Glutamatergic neuron (in vitro differentiated cells): ENCODE data around the gene DHX34. TPM values are rescaled to one million over a fixed set of nuclear protein-coding genes. Genes with fewer than 3 reads are reported as not detected.
A peak's percentile ranks its signal among the peaks of the same experiment; 100 is the strongest.

Source experiments
- DNase-seq: peaks from one replicate; pipeline ENCODE4 v3.0.0; 2022
- H3K27ac Mint-ChIP-seq: one replicate; pipeline ENCODE4 v1.8.0; 2020; ENCODE audit warnings: mild to moderate bottlenecking, mixed read lengths, inconsistent platforms; ENCODE audit not compliant: unreplicated experiment
- H3K27me3 Mint-ChIP-seq: one replicate; pipeline ENCODE4 v1.8.0; 2020; ENCODE audit warnings: mild to moderate bottlenecking, moderate library complexity, mixed read lengths, inconsistent platforms; ENCODE audit not compliant: unreplicated experiment
- H3K36me3 Mint-ChIP-seq: one replicate; pipeline ENCODE4 v1.8.0; 2020; ENCODE audit warnings: mild to moderate bottlenecking, mixed read lengths, inconsistent platforms; ENCODE audit not compliant: unreplicated experiment
- H3K4me1 Mint-ChIP-seq: one replicate; pipeline ENCODE4 v1.8.0; 2020; ENCODE audit warnings: mild to moderate bottlenecking, low read depth, mixed read lengths, inconsistent platforms; ENCODE audit not compliant: unreplicated experiment
- H3K4me3 Mint-ChIP-seq: one replicate; pipeline ENCODE4 v1.8.0; 2020; ENCODE audit warnings: mild to moderate bottlenecking, mixed read lengths, inconsistent platforms; ENCODE audit not compliant: unreplicated experiment
- H3K9me3 Mint-ChIP-seq: one replicate; pipeline ENCODE4 v1.8.0; 2020; ENCODE audit warnings: mild to moderate bottlenecking, moderate library complexity, mixed read lengths, inconsistent platforms; ENCODE audit not compliant: unreplicated experiment
- CTCF ChIP-seq: fragments of 200-600 bp; sonication (generic); IDR thresholded peaks from one replicate; pipeline ENCODE4 v1.5.0; 2021; ENCODE audit not compliant: partially characterized antibody, unreplicated experiment
- total RNA-seq: library from RNA; stranded (reverse); fragmentation: NEBNext Ultra II Directional; extraction: Animal tissue kit (Norgen Biotek cat#: 25700); gene quantifications from one replicate; pipeline ENCODE4 v1.2.1, GENCODE V29; 2021; ENCODE audit not compliant: unreplicated experiment

The DHX34 gene
- total RNA-seq, 1 donor from 2014 or later: 119 TPM

GRCh38 chr19:47421244-47421786 lies 72.2 kb downstream of the DHX34 start:
- Mint-ChIP-seq H3K36me3 (no peaks in the 10 kb centered on the region), H3K27me3 (peaks cover 40% of the 10 kb centered on the region), H3K4me1 (peaks cover 33% of the 10 kb centered on the region), H3K27ac (peak overlapping the region; percentile 91), H3K9me3 (peaks cover 32% of the 10 kb centered on the region), H3K4me3 (peak overlapping the region; percentile 86)
- no peak for TF ChIP-seq CTCF
- no peak for DNase-seq

- H3K4me1 Mint-ChIP-seq: peaks cover 33% of the 10 kb centered on the region
- H3K36me3 Mint-ChIP-seq: no peaks in the 10 kb centered on the region
- peak overlapping the region; percentile 94 for H3K4me3 Mint-ChIP-seq
- TF ChIP-seq CTCF: no peak
- peak; percentile 79 for DNase-seq
- H3K27ac Mint-ChIP-seq: peak overlapping the region; percentile 91
- peaks cover 30% of the 10 kb centered on the region for H3K9me3 Mint-ChIP-seq
- peaks cover 41% of the 10 kb centered on the region for H3K27me3 Mint-ChIP-seq
These were observed 72.8 kb downstream of the DHX34 start for GRCh38 chr19:47421844-47422395.

- peak overlapping the region; percentile 94 for H3K4me3 Mint-ChIP-seq
- H3K4me1 Mint-ChIP-seq: peaks cover 31% of the 10 kb centered on the region
- peaks cover 27% of the 10 kb centered on the region for H3K9me3 Mint-ChIP-seq
These were observed 73.5 kb downstream of the DHX34 start for GRCh38 chr19:47422417-47423163.

GRCh38 chr19:47423203-47423882 lies 74.2 kb downstream of the DHX34 start:
- Mint-ChIP-seq H3K4me1 (peaks cover 27% of the 10 kb centered on the region), H3K9me3 (peaks cover 23% of the 10 kb centered on the region), H3K27ac (no peak overlapping the region), H3K36me3 (no peaks in the 10 kb centered on the region), H3K4me3 (peak overlapping the region; percentile 94), H3K27me3 (peaks cover 32% of the 10 kb centered on the region)
- TF ChIP-seq CTCF: no peak
- DNase-seq: no peak

More at GRCh38 chr19:47422417-47423163, 73.5 kb downstream of the DHX34 start:
- no peak for DNase-seq
- H3K27ac Mint-ChIP-seq: peak overlapping the region; percentile 91
- no peak for TF ChIP-seq CTCF
- no peaks in the 10 kb centered on the region for H3K36me3 Mint-ChIP-seq
- H3K27me3 Mint-ChIP-seq: peaks cover 39% of the 10 kb centered on the region
